ENCODE data around the gene UTP20. TPM values are rescaled to one million over a fixed set of nuclear protein-coding genes. Genes with fewer than 3 reads are reported as not detected.

The UTP20 gene
- total RNA-seq, 1 donor from 2014 or later = 21.4 TPM

- H3K4me3 Mint-ChIP-seq = no peak overlapping the region
- no peaks in the 10 kb centered on the region for H3K27me3 Mint-ChIP-seq
- no peak for DNase-seq (ENCODE audit: extremely low spot score, unreplicated experiment)
- H3K4me1 Mint-ChIP-seq (ENCODE audit: unreplicated experiment) = no peaks in the 10 kb centered on the region
- TF ChIP-seq, protein P1, sequence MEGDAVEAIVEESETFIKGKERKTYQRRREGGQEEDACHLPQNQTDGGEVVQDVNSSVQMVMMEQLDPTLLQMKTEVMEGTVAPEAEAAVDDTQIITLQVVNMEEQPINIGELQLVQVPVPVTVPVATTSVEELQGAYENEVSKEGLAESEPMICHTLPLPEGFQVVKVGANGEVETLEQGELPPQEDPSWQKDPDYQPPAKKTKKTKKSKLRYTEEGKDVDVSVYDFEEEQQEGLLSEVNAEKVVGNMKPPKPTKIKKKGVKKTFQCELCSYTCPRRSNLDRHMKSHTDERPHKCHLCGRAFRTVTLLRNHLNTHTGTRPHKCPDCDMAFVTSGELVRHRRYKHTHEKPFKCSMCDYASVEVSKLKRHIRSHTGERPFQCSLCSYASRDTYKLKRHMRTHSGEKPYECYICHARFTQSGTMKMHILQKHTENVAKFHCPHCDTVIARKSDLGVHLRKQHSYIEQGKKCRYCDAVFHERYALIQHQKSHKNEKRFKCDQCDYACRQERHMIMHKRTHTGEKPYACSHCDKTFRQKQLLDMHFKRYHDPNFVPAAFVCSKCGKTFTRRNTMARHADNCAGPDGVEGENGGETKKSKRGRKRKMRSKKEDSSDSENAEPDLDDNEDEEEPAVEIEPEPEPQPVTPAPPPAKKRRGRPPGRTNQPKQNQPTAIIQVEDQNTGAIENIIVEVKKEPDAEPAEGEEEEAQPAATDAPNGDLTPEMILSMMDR (conservative IDR thresholded peaks at IDR 0.05) = no peak
- H3K36me3 Mint-ChIP-seq = no peaks in the 10 kb centered on the region
- H3K9me3 Mint-ChIP-seq = no peaks in the 10 kb centered on the region
- H3K27ac Mint-ChIP-seq = no peak overlapping the region
Measured at GRCh38 chr12:101238800-101239329, 41.0 kb upstream of the UTP20 start.

DNA sequence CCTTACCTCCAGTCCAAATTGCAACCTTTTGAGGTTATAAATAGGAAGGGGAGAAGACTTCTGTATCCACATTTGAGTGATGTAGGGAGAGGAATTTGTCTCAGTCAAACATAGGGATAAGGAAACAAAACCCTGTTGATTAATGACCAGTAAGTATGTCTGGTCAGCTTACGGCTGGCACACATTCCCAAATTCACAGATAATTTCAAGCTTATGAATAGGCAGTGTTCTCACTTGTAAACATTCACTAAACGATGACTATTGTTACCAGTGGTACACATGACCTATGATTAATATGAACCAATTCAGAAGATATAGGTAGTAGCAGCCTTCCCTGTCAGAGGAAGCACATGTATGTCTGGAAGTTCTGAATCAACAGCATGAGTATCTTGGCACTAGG, 36.8 kb upstream of the UTP20 start:
- Mint-ChIP-seq H3K9me3 (no peaks in the 10 kb centered on the region), H3K27ac (no peak overlapping the region), H3K27me3 (no peaks in the 10 kb centered on the region), H3K36me3 (no peaks in the 10 kb centered on the region), H3K4me3 (no peak overlapping the region), H3K4me1 (ENCODE audit: unreplicated experiment) (no peaks in the 10 kb centered on the region)
- TF ChIP-seq, protein P1 (conservative IDR thresholded peaks at IDR 0.05) = no peak
- DNase-seq (ENCODE audit: extremely low spot score, unreplicated experiment) = no peak

DNA sequence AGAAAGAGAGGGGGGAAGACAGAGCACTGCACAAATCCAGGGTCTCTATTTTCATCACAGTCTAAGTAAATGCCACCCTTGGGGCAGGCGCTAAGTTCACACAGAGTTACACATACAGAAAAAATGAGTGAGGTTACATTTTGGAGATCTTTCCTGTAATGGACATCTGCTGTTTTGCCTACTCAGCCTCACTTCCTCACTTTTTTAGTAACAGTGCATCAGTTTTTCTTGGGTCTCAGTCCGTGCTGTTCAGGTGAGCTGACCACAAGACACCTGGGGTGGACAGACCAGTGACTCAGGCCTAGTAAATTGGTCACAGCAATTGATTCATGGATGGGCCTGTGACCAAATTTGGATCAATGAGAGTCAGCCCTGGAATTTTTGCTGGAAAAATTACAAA, 36.3 kb upstream of the UTP20 start:
- H3K4me3 Mint-ChIP-seq = no peak overlapping the region
- no peaks in the 10 kb centered on the region for H3K36me3 Mint-ChIP-seq
- no peaks in the 10 kb centered on the region for H3K4me1 Mint-ChIP-seq (ENCODE audit: unreplicated experiment)
- no peak overlapping the region for H3K27ac Mint-ChIP-seq
- no peaks in the 10 kb centered on the region for H3K27me3 Mint-ChIP-seq
- H3K9me3 Mint-ChIP-seq = no peaks in the 10 kb centered on the region
- DNase-seq (ENCODE audit: extremely low spot score, unreplicated experiment) = no peak
- TF ChIP-seq, protein P1 (conservative IDR thresholded peaks at IDR 0.05) = no peak

GRCh38 chr12:101256266-101256665, 23.6 kb upstream of the UTP20 start:
- Mint-ChIP-seq H3K9me3 (peaks cover 4% of the 10 kb centered on the region), H3K36me3 (no peaks in the 10 kb centered on the region), H3K4me1 (ENCODE audit: unreplicated experiment) (no peaks in the 10 kb centered on the region), H3K4me3 (no peak overlapping the region), H3K27ac (no peak overlapping the region), H3K27me3 (peaks cover 4% of the 10 kb centered on the region)
- no peak for DNase-seq (ENCODE audit: extremely low spot score, unreplicated experiment)
- TF ChIP-seq, protein P1 (conservative IDR thresholded peaks at IDR 0.05) = no peak

GRCh38 chr12:101257357-101257756, 22.5 kb upstream of the UTP20 start:
- Mint-ChIP-seq H3K4me3 (no peak overlapping the region), H3K27ac (no peak overlapping the region), H3K4me1 (ENCODE audit: unreplicated experiment) (no peaks in the 10 kb centered on the region), H3K36me3 (no peaks in the 10 kb centered on the region), H3K9me3 (peaks cover 4% of the 10 kb centered on the region), H3K27me3 (peaks cover 4% of the 10 kb centered on the region)
- no peak for DNase-seq (ENCODE audit: extremely low spot score, unreplicated experiment)
- TF ChIP-seq, protein P1 (conservative IDR thresholded peaks at IDR 0.05) = no peak

- Mint-ChIP-seq H3K27me3 (peaks cover 34% of the 10 kb centered on the region), H3K4me1 (ENCODE audit: unreplicated experiment) (no peaks in the 10 kb centered on the region), H3K36me3 (no peaks in the 10 kb centered on the region), H3K4me3 (no peak overlapping the region), H3K27ac (no peak overlapping the region), H3K9me3 (no peaks in the 10 kb centered on the region)
- TF ChIP-seq, protein P1 (conservative IDR thresholded peaks at IDR 0.05) = no peak
- DNase-seq (ENCODE audit: extremely low spot score, unreplicated experiment) = no peak
Measured at GRCh38 chr12:101267111-101267510, 12.8 kb upstream of the UTP20 start.
